HCT116 (cell line): ENCODE data around the gene GNAT2. TPM values are rescaled to one million over a fixed set of nuclear protein-coding genes. Genes with fewer than 3 reads are reported as not detected.

Experiments
- ATAC-seq: fragments of 200-7000 bp; cut with Tn5 transposase; 2 replicates; pipeline ENCODE4 v1.9.1; 2020; ENCODE audit warnings: mild to moderate bottlenecking, moderate library complexity
- BruUV-seq: library from RNA; stranded (reverse); fragments of 400-500 nt; replicated peaks from 2 replicates; lab custom pipeline; 2021; lab: Mats Ljungman, UMichigan
- CTCF ChIA-PET: fragments of 300-600 bp; sonication (Branson Sonifier 250); formaldehyde crosslinking; loops from one replicate; lab custom pipeline; 2021; ENCODE audit warnings: antibody characterized with exemption; lab: Charles Lee
- POLR2A ChIA-PET: fragments of 300-600, 350-600 bp; sonication (Branson Sonifier 250); formaldehyde crosslinking; loops from one replicate; lab custom pipeline; 2021; ENCODE audit warnings: antibody characterized with exemption; lab: Charles Lee
- RAD21 ChIA-PET, 2 experiments: fragments of 300-600 bp; sonication (Branson Sonifier 250); formaldehyde crosslinking; loops; one replicate each; lab custom pipeline; 2023; ENCODE audit warnings: low total read pairs in 2 of 2; ENCODE audit not compliant: uncharacterized antibody in 2 of 2, unreplicated experiment in 2 of 2, low non-redundant PET in 1 of 2; lab: Charles Lee
- DNase-seq: peaks from one replicate; pipeline ENCODE4 v3.0.0-alpha.2; 2010; ENCODE audit warnings: low read depth, low spot score
- H2AFZ ChIP-seq: fragments of 200-600 bp; shearing (Covaris generic), sonication (generic); 2 replicates; pipeline ENCODE4 v1.6.1; 2017; ENCODE audit warnings: low read depth, mixed run types, mixed read lengths, antibody characterized with exemption, low read length; ENCODE audit not compliant: poor library complexity, severe bottlenecking
- H3K27ac ChIP-seq: 2 replicates; pipeline ENCODE4 v1.5.1; 2012; ENCODE audit warnings: low read depth, low read length
- H3K27me3 ChIP-seq: fragments of 200-600 bp; sonication (generic); 2 replicates; pipeline ENCODE4 v1.6.1; 2016; ENCODE audit warnings: mixed run types, low read length, mixed read lengths; ENCODE audit not compliant: insufficient read depth
- H3K36me3 ChIP-seq, 2 experiments: fragments of 200-500 bp in 1 of 2; fragments of 200-600 bp in 1 of 2; sonication (Bioruptor generic) in 1 of 2; sonication (generic) in 1 of 2; 2 replicates each; pipeline versions ENCODE4 v1.5.1 to v1.6.1; 2014 to 2016; ENCODE audit warnings: low read length in 2 of 2, inconsistent platforms in 1 of 2, mixed read lengths in 1 of 2, mixed run types in 1 of 2; ENCODE audit not compliant: insufficient read depth in 2 of 2, control insufficient read depth in 1 of 2
- H3K4me1 ChIP-seq, 2 experiments: fragments of 200-600 bp in 1 of 2; sonication (generic) in 1 of 2; 2 replicates each; pipeline versions ENCODE4 v1.5.1 to v1.6.1; 2012 to 2017; ENCODE audit warnings: low read length in 2 of 2, inconsistent platforms in 1 of 2, mild to moderate bottlenecking in 1 of 2, mixed read lengths in 1 of 2, mixed run types in 1 of 2, moderate library complexity in 1 of 2; ENCODE audit not compliant: insufficient read depth in 2 of 2, control insufficient read depth in 1 of 2
- H3K4me2 ChIP-seq: fragments of 200-600 bp; sonication (generic); 2 replicates; pipeline ENCODE4 v1.6.1; 2017; ENCODE audit warnings: mixed run types, low read length, mixed read lengths
- H3K4me3 ChIP-seq, 2 experiments: fragments of 200-600 bp in 1 of 2; sonication (generic) in 1 of 2; replicated peaks in 1 of 2; 2 replicates each; pipeline ENCODE4 v1.5.1; 2011 to 2016; ENCODE audit warnings: low read length in 2 of 2, control low read depth in 1 of 2, low read depth in 1 of 2, mild to moderate bottlenecking in 1 of 2, mixed read lengths in 1 of 2, mixed run types in 1 of 2
- H3K79me2 ChIP-seq: fragments of 200-600 bp; sonication (generic); 2 replicates; pipeline ENCODE4 v1.6.1; 2017; ENCODE audit warnings: mild to moderate bottlenecking, mixed run types, low read length, moderate library complexity, mixed read lengths; ENCODE audit not compliant: insufficient read depth
- H3K9ac ChIP-seq: fragments of 200-600 bp; sonication (generic); 2 replicates; pipeline ENCODE4 v1.6.1; 2016; ENCODE audit warnings: low read length, mixed read lengths
- H3K9me2 ChIP-seq: fragments of 200-600 bp; sonication (generic), shearing (Covaris generic); 2 replicates; pipeline ENCODE4 v1.6.1; 2017; ENCODE audit warnings: mixed run types, mild to moderate bottlenecking, moderate library complexity; ENCODE audit not compliant: insufficient read depth
- H3K9me3 ChIP-seq, 2 experiments: fragments of 200-500 bp in 1 of 2; fragments of 200-600 bp in 1 of 2; sonication (Bioruptor generic) in 1 of 2; sonication (generic) in 1 of 2; 2 replicates each; pipeline ENCODE4 v1.6.1; 2014 to 2017; ENCODE audit warnings: low read length in 2 of 2, mixed read lengths in 2 of 2, inconsistent platforms in 1 of 2, low read depth in 1 of 2, mild to moderate bottlenecking in 1 of 2, mixed run types in 1 of 2, moderate library complexity in 1 of 2; ENCODE audit not compliant: control insufficient read depth in 1 of 2, insufficient read depth in 1 of 2
- H4K20me1 ChIP-seq: fragments of 200-600 bp; sonication (generic), shearing (Covaris generic); 2 replicates; pipeline ENCODE4 v1.6.1; 2017; ENCODE audit warnings: mixed run types, mild to moderate bottlenecking, moderate library complexity; ENCODE audit not compliant: insufficient read depth
- CEBPB ChIP-seq: IDR thresholded peaks from 2 replicates; pipeline ENCODE4 v1.6.1; 2012; ENCODE audit warnings: low read depth
- EGR1 ChIP-seq: IDR thresholded peaks from 2 replicates; pipeline ENCODE4 v1.6.1; 2012; ENCODE audit warnings: low read depth
- ELF1 ChIP-seq: IDR thresholded peaks from 2 replicates; pipeline ENCODE4 v1.6.1; 2012; ENCODE audit warnings: low read depth, borderline replicate concordance
- EZH2 ChIP-seq: fragments of 200-600 bp; sonication (generic); IDR thresholded peaks from 2 replicates; pipeline ENCODE4 v1.6.1; 2017; ENCODE audit warnings: antibody characterized with exemption, mixed run types
- JUND ChIP-seq: IDR thresholded peaks from 2 replicates; pipeline ENCODE4 v1.6.1; 2012
- POLR2A ChIP-seq: IDR thresholded peaks from 2 replicates; pipeline ENCODE4 v1.7.0; 2011; ENCODE audit warnings: borderline replicate concordance; ENCODE audit not compliant: insufficient read depth, insufficient read length; ENCODE audit errors: extremely low read depth
- POLR2AphosphoS5 ChIP-seq: IDR thresholded peaks from 2 replicates; pipeline ENCODE4 v1.6.1; 2011; ENCODE audit warnings: mild to moderate bottlenecking, low read depth, low read length, moderate library complexity
- RAD21 ChIP-seq: IDR thresholded peaks from 2 replicates; pipeline ENCODE4 v1.6.1; 2012; ENCODE audit warnings: low read depth, mild to moderate bottlenecking
- REST ChIP-seq: IDR thresholded peaks from 2 replicates; pipeline ENCODE4 v1.6.1; 2012; ENCODE audit warnings: low read depth
- SIN3A ChIP-seq: IDR thresholded peaks from 2 replicates; pipeline ENCODE4 v1.6.1; 2012; ENCODE audit warnings: low read depth
- SP1 ChIP-seq: IDR thresholded peaks from 2 replicates; pipeline ENCODE4 v1.6.1; 2012; ENCODE audit warnings: low read depth
- SRF ChIP-seq: IDR thresholded peaks from 2 replicates; pipeline ENCODE4 v1.6.1; 2012; ENCODE audit warnings: low read depth
- ZFX ChIP-seq: fragments of 450-650 bp; IDR thresholded peaks from 2 replicates; pipeline ENCODE4 v1.6.1; 2017
- intact Hi-C: fragments of 100-400 bp; cut with micrococcal nuclease; formaldehyde crosslinking; loops from 2 replicates; pipeline ENCODE4 v1.10.0; 2022
- total RNA-seq: library from RNA; stranded (reverse); gene quantifications from one replicate; pipeline ENCODE4 v1.2.1, GENCODE V29; 2021; ENCODE audit not compliant: unreplicated experiment
- TF ChIP-seq, protein P1 (sequence below): IDR thresholded peaks from 2 replicates; pipeline ENCODE4 v1.6.1; 2012
- TF ChIP-seq, protein P2 (sequence below), 3 experiments: fragments of 200-600 bp in 1 of 3; sonication (generic) in 1 of 3; IDR thresholded peaks in 2 of 3; conservative IDR thresholded peaks in 1 of 3; 2 replicates each; pipeline ENCODE4 v1.5.1; 2012 to 2017; ENCODE audit warnings: low read depth in 2 of 3, low read length in 2 of 3, antibody characterized with exemption in 1 of 3, borderline replicate concordance in 1 of 3, control low read depth in 1 of 3, mild to moderate bottlenecking in 1 of 3, mixed read lengths in 1 of 3, mixed run types in 1 of 3, moderate library complexity in 1 of 3; ENCODE audit not compliant: insufficient read depth in 1 of 3

Gene GNAT2
- total RNA-seq, 1 experiment from 2014 or later, result 0.76 TPM

DNA sequence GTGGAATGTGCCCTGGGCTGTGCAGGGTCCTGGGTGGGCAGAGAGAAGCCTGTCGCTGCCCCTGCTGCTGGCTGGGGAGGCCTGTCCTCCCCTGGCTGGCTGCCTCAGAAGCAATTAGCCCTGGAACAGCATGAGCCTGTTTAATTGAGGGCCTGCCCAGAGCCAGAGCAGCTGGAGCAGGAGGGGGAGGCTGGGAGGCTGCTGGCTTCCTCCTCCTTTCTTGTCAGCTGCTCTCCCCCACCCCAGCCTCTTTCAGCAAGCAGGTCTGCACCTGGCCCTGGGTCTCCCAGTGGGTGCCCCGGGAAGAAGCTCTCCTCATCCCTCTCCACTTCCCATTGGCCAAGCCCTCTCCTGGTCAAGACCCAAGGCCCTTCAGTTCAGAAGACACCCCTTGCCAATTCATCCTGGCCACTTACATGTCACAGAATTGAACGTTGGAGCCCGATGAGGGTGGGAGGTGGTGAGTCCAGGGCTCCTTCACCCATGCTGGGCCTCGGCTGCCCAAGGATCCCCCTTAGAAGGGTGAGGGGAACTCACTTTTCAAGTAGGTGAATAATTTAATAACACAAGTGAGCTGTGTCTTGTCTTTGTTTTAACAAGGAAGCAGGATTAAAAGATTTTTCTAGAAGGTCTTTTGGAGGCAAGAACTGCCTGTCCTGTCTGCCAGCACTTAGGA, 13.4 kb upstream of the GNAT2 start:
- POLR2A ChIA-PET, result no interaction called here
- Histone ChIP-seq H3K4me3 (no peak overlapping the region), H3K9ac (no peak overlapping the region), H3K9me3 (no peaks in the 10 kb centered on the region), H3K4me1 (peaks cover 12 to 22% of the 10 kb centered on the region in 2 experiments), H3K4me2 (no peak overlapping the region), H3K79me2 (no peaks in the 10 kb centered on the region), H3K27ac (no peak overlapping the region), H3K36me3 (peaks cover 6 to 20% of the 10 kb centered on the region in 2 experiments; a peak in 3 of 4 replicates), H2AFZ (no peak overlapping the region), H3K9me2 (no peaks in the 10 kb centered on the region), H3K27me3 (no peaks in the 10 kb centered on the region), H4K20me1 (no peaks in the 10 kb centered on the region)
- DNase-seq (no peak), ATAC-seq (no peak)
- CTCF ChIA-PET, result interaction anchor here (4.1 kb wide), 1 partner anchor 7 kb away, joined by 35 read pairs; no protein-coding TSS in a partner anchor
- no TSS peak for BruUV-seq
- RAD21 ChIA-PET, result no interaction called here
- TF ChIP-seq SRF (no peak), ELF1 (no peak), EGR1 (no peak), RAD21 (no peak), SIN3A (no peak), POLR2AphosphoS5 (no peak), CEBPB (no peak), REST (no peak), ZFX (no peak), JUND (no peak), SP1 (no peak), EZH2 (no peak), POLR2A (no peak)
- TF ChIP-seq, protein P1, sequence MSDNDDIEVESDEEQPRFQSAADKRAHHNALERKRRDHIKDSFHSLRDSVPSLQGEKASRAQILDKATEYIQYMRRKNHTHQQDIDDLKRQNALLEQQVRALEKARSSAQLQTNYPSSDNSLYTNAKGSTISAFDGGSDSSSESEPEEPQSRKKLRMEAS, result no peak
- TF ChIP-seq, protein P2, sequence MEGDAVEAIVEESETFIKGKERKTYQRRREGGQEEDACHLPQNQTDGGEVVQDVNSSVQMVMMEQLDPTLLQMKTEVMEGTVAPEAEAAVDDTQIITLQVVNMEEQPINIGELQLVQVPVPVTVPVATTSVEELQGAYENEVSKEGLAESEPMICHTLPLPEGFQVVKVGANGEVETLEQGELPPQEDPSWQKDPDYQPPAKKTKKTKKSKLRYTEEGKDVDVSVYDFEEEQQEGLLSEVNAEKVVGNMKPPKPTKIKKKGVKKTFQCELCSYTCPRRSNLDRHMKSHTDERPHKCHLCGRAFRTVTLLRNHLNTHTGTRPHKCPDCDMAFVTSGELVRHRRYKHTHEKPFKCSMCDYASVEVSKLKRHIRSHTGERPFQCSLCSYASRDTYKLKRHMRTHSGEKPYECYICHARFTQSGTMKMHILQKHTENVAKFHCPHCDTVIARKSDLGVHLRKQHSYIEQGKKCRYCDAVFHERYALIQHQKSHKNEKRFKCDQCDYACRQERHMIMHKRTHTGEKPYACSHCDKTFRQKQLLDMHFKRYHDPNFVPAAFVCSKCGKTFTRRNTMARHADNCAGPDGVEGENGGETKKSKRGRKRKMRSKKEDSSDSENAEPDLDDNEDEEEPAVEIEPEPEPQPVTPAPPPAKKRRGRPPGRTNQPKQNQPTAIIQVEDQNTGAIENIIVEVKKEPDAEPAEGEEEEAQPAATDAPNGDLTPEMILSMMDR (IDR thresholded peaks at IDR 0.05 in 2 of 3, conservative IDR thresholded peaks at IDR 0.05 in 1 of 3; ENCODE audit: borderline replicate concordance in 1 of 3, insufficient read depth in 1 of 3, low read depth in 2 of 3, low read length in 2 of 3), result no peak
- intact Hi-C loops, result no loop called here
